ENCODE measurements around the gene PLEKHJ1.

- TF ChIP-seq, protein P1, sequence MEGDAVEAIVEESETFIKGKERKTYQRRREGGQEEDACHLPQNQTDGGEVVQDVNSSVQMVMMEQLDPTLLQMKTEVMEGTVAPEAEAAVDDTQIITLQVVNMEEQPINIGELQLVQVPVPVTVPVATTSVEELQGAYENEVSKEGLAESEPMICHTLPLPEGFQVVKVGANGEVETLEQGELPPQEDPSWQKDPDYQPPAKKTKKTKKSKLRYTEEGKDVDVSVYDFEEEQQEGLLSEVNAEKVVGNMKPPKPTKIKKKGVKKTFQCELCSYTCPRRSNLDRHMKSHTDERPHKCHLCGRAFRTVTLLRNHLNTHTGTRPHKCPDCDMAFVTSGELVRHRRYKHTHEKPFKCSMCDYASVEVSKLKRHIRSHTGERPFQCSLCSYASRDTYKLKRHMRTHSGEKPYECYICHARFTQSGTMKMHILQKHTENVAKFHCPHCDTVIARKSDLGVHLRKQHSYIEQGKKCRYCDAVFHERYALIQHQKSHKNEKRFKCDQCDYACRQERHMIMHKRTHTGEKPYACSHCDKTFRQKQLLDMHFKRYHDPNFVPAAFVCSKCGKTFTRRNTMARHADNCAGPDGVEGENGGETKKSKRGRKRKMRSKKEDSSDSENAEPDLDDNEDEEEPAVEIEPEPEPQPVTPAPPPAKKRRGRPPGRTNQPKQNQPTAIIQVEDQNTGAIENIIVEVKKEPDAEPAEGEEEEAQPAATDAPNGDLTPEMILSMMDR (IDR thresholded peaks at IDR 0.05) = no peak
- TF ChIP-seq POLR2AphosphoS5 (IDR thresholded peaks at IDR 0.05) (no peak), EP300 (IDR thresholded peaks at IDR 0.05) (no peak)
Observed at GRCh38 chr19:2223959-2224358, 12.2 kb downstream of the PLEKHJ1 start.
